Right lobe of liver (tissue), 6 donors: ENCODE data around the gene MEMO1. TPM values are rescaled to one million over a fixed set of nuclear protein-coding genes. Genes with fewer than 3 reads are reported as not detected.
A peak's percentile ranks its signal among the peaks of the same experiment; 100 is the strongest.
"Not testable (repeated sequence)": the region's sequence is repeated elsewhere in the genome, so short reads cannot be mapped to it uniquely, and the experiment has no call there.

Experiments used
- ATAC-seq, 4 donors: fragments of 200-7000 bp; cut with Tn5 transposase; one replicate each; pipeline ENCODE4 v1.9.1; 2020; ENCODE audit warnings: mild to moderate bottlenecking in 4 of 4, moderate library complexity in 4 of 4
- DNase-seq, 3 donors: peaks; one replicate each; pipeline ENCODE4 v3.0.0-alpha.2; 2020
- H3K27ac ChIP-seq, 3 donors: fragments of 200-600 bp; one replicate each; pipeline ENCODE4 v1.8.0; 2022
- H3K27me3 ChIP-seq, 2 donors: fragments of 200-600 bp; one replicate each; pipeline ENCODE4 v1.8.0; 2022
- H3K36me3 ChIP-seq, 4 donors: fragments of 200-600 bp; sonication (generic) in 1 of 4; one replicate each; pipeline versions ENCODE4 v1.5.1 to v1.8.0; 2017 to 2022; ENCODE audit warnings: control low read depth in 1 of 4
- H3K4me1 ChIP-seq, 4 donors: fragments of 200-600 bp; sonication (generic) in 1 of 4; one replicate each; pipeline versions ENCODE4 v1.5.1 to v1.8.0; 2017 to 2022; ENCODE audit warnings: control low read depth in 1 of 4
- H3K4me3 ChIP-seq, 3 donors: fragments of 200-600 bp; one replicate each; pipeline ENCODE4 v1.8.0; 2022
- H3K9me3 ChIP-seq, 4 donors: fragments of 200-600 bp; sonication (generic) in 1 of 4; one replicate each; pipeline versions ENCODE4 v1.5.1 to v1.8.0; 2017 to 2022; ENCODE audit warnings: control low read depth in 1 of 4
- CTCF ChIP-seq, 4 donors: fragments of 200-600 bp in 3 of 4; fragments of 450-650 bp in 1 of 4; IDR thresholded peaks; one replicate each; pipeline versions ENCODE4 v1.5.1 to v1.8.0; 2016 to 2022; ENCODE audit warnings: antibody characterized with exemption in 4 of 4, mild to moderate bottlenecking in 2 of 4
- POLR2A ChIP-seq: fragments of 450-650 bp; IDR thresholded peaks from one replicate; pipeline ENCODE4 v1.6.1; 2017; ENCODE audit warnings: antibody characterized with exemption, mild to moderate bottlenecking
- WGBS: methylation state at CpG from one replicate; pipeline ENCODE4 v1.1.6; 2018; ENCODE audit warnings: low coverage, low lambda C conversion rate; ENCODE audit not compliant: insufficient coverage; ENCODE audit errors: missing lambda C conversion rate; 5-methylcytosine and 5-hydroxymethylcytosine counted together
- intact Hi-C, 2 donors: fragments of 100-400 bp; cut with DNase I; formaldehyde crosslinking; loops; one replicate each; pipeline versions ENCODE4 v1.11.2 to v1.14.1; 2022
- total RNA-seq, 6 experiments: library from RNA; depleted of rRNA in 2 of 6; stranded (reverse); fragments of >200 nt in 2 of 6; fragmentation: NEBNext Ultra II Directional in 3 of 6; extraction: Animal tissue kit (Norgen Biotek cat#: 25700) in 3 of 6; gene quantifications; one replicate each; pipeline versions ENCODE4 v1.1.0 to v1.2.4, GENCODE V29; 2016 to 2023
- donor health status: DM: no; HTN: yes; CAD: no.
- donor health status: DM: no; HTN: no; CAD: no.
- donor health status: DM: no; HTN: no; CAD: no.
- donor health status: DM: no; HTN: yes; CAD: no.
- donor health status: DM: no; HTN: yes; CAD: no.

Gene MEMO1
- total RNA-seq, 6 experiments from 2014 or later: 19.6 to 28.0 (median 23.2) TPM

DNA sequence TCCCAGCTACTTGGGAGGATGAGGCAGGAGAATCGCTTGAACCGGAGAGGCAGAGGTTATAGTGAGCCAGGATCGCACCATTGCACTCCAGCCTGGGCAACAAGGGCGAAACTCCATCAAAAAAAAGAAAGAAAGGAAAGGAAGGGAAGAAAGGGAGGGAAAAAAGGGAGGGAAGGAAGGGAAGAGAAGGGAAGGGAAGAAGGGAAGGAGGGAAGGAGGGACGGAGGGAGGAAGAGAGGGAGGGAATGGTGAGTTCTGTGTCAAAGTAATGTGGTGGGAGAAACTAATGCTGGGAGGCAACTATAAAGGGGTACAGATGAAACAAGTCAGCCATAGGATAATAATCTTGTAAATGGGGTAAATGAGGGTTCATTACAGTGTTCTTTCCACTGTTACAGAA is 45.7 kb downstream of the MEMO1 start:
- TF ChIP-seq CTCF (IDR thresholded peaks at IDR 0.05) (no peak), POLR2A (no peak)
- Histone ChIP-seq H3K4me1 (no peaks in the 10 kb centered on the region), H3K4me3 (no peak overlapping the region), H3K27me3 (no peaks in the 10 kb centered on the region), H3K9me3 (no peaks in the 10 kb centered on the region), H3K36me3 (no peaks in the 10 kb centered on the region), H3K27ac (no peak overlapping the region)
- intact Hi-C loops: no loop called here
- DNase-seq: no peak
- ATAC-seq: no peak
- WGBS: 85% methylated on average over 5 of the region's 5 CpGs

GRCh38 chr2:31962757-31963361 is 47.9 kb downstream of the MEMO1 start:
- Histone ChIP-seq H3K27ac (no peak overlapping the region), H3K4me1 (no peaks in the 10 kb centered on the region), H3K27me3 (no peaks in the 10 kb centered on the region), H3K36me3 (no peaks in the 10 kb centered on the region), H3K9me3 (no peaks in the 10 kb centered on the region), H3K4me3 (no peak overlapping the region)
- ATAC-seq (peak in 3 of 4 donors; percentile 29 to 61 (median 41)), DNase-seq (peak in 1 of 3 donors; percentile 30)
- intact Hi-C loops: no loop called here
- no peak for TF ChIP-seq CTCF (IDR thresholded peaks at IDR 0.05)
- no CpG with 5 or more reads among the region's 2 CpGs for WGBS

DNA sequence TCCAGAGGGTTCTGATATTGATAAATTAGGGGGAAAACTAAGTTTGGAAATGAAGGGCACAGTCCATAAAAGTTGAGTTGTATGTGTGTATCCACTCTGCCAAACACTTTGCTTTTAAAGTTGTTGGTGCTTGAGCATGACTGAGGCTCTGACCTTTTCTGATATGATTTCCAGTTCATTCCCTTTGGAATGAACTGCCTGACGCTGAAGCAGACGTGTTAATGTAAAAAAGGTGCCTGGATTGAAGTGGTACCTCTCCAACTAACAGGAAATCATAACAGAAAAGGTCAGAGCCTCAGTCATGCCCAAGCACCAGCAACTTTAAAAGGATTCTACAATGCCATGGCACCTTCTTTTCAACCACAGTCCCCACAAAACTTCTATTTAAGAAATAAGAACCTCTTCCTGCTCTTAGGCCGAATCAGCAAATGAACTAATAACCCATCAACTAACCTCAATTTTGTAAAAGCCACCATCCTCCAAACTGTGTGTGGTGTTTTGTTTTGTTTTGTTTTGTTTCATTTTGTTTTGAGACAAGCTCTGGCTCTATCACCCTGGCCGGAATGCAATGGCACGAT is 52.6 kb downstream of the MEMO1 start:
- H3K27me3 ChIP-seq: no peaks in the 10 kb centered on the region
- no peak overlapping the region for H3K27ac ChIP-seq
- no peak overlapping the region for H3K4me3 ChIP-seq
- 82% methylated on average over 5 of the region's 5 CpGs for WGBS
- TF ChIP-seq CTCF (IDR thresholded peaks at IDR 0.05): no peak
- TF ChIP-seq POLR2A: no peak
- intact Hi-C loops: no loop called here
- H3K9me3 ChIP-seq: no peaks in the 10 kb centered on the region
- H3K36me3 ChIP-seq: no peaks in the 10 kb centered on the region
- no peaks in the 10 kb centered on the region for H3K4me1 ChIP-seq
- DNase-seq (no peak), ATAC-seq (no peak)

- H3K27me3 ChIP-seq: no peaks in the 10 kb centered on the region
- H3K4me3 ChIP-seq: no peak overlapping the region
- no peak overlapping the region for H3K27ac ChIP-seq
- TF ChIP-seq CTCF (IDR thresholded peaks at IDR 0.05) (no peak), POLR2A (no peak)
- no peaks in the 10 kb centered on the region for H3K9me3 ChIP-seq
- H3K36me3 ChIP-seq: no peaks in the 10 kb centered on the region
- intact Hi-C loops: no loop called here
- no peaks in the 10 kb centered on the region for H3K4me1 ChIP-seq
- DNase-seq (no peak), ATAC-seq (no peak)
- WGBS: 78% methylated on average over 1 of the region's 1 CpG
Measured at GRCh38 chr2:31957354-31958139, 53.3 kb downstream of the MEMO1 start.

DNA sequence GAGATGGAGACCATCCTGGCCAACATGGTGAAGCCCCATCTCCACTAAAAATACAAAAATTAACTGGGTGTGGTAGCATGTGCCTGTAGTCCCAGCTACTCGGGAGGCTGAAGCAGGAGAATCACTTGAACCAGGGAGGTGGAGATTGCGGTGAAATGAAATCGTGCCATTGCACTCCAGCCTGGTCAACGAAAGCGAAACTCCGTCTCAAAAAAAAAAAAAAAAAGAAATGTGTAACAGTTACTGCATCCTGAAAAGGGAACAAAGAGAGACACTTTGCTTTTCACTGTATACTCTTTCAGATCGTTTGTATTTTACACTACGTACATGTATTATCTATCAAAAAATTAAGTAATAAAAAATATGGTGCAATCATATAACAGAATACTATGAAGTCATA is 53.9 kb downstream of the MEMO1 start:
- H3K4me3 ChIP-seq, DNase-seq, H3K9me3 ChIP-seq, H3K36me3 ChIP-seq, H3K27ac ChIP-seq, intact Hi-C loops, H3K4me1 ChIP-seq, H3K27me3 ChIP-seq: not testable (repeated sequence)
- 70% methylated on average over 7 of the region's 8 CpGs for WGBS
- ATAC-seq: peak in 3 of 4 donors; percentile 22 to 61 (median 36)
